Esophagus squamous epithelium (tissue), 5 donors: Measurements from ENCODE around the gene CDHR3. TPM values are rescaled to one million over a fixed set of nuclear protein-coding genes. Genes with fewer than 3 reads are reported as not detected.

ENCODE experiments used
- DNase-seq: peaks from one replicate; lab custom pipeline; 2025; lab: John Stamatoyannopoulos, UW
- H3K27ac ChIP-seq, 4 donors: fragments of 200-600 bp; sonication (generic); one replicate each; pipeline ENCODE4 v1.5.1; 2016 to 2019; ENCODE audit warnings: mild to moderate bottlenecking in 1 of 4
- H3K27me3 ChIP-seq, 4 donors: fragments of 200-600 bp; sonication (generic); 1 replicate in 3 of 4; 2 replicates in 1 of 4; pipeline versions ENCODE4 v1.5.1 to v1.6.0; 2017 to 2021; ENCODE audit warnings: antibody characterized with exemption in 1 of 4
- H3K36me3 ChIP-seq, 3 donors: fragments of 200-600 bp; sonication (generic); one replicate each; pipeline ENCODE4 v1.5.1; 2016 to 2019
- H3K4me1 ChIP-seq, 3 donors: fragments of 200-600 bp; sonication (generic); one replicate each; pipeline ENCODE4 v1.5.1; 2017 to 2019
- H3K4me3 ChIP-seq, 4 donors: fragments of 200-600 bp; sonication (generic); 1 replicate in 3 of 4; 2 replicates in 1 of 4; pipeline ENCODE4 v1.5.1; 2016 to 2019; ENCODE audit warnings: mild to moderate bottlenecking in 2 of 4, moderate library complexity in 1 of 4
- H3K9me3 ChIP-seq, 3 donors: fragments of 200-600 bp; sonication (generic); one replicate each; pipeline ENCODE4 v1.5.1; 2016 to 2019
- CTCF ChIP-seq, 6 experiments: fragments of 450-650 bp in 4 of 6; fragments of 200-600 bp in 2 of 6; sonication (generic) in 2 of 6; IDR thresholded peaks; one replicate each; pipeline ENCODE4 v1.5.1; 2016 to 2019; ENCODE audit warnings: antibody characterized with exemption in 6 of 6, mild to moderate bottlenecking in 4 of 6, moderate library complexity in 4 of 6
- POLR2A ChIP-seq, 4 donors: fragments of 450-650 bp; IDR thresholded peaks; one replicate each; pipeline ENCODE4 v1.6.1; 2017; ENCODE audit warnings: antibody characterized with exemption in 4 of 4, mild to moderate bottlenecking in 4 of 4, moderate library complexity in 3 of 4
- WGBS, 2 donors: methylation state at CpG; one replicate each; pipeline ENCODE4 v1.1.5; 2018; 5-methylcytosine and 5-hydroxymethylcytosine counted together
- intact Hi-C: fragments of 100-400 bp; cut with DNase I; formaldehyde crosslinking; loops from one replicate; pipeline ENCODE4 v1.15.0; 2022
- total RNA-seq, 4 donors: library from RNA; depleted of rRNA; stranded (reverse); fragments of >200 nt; gene quantifications; one replicate each; pipeline ENCODE4 v1.1.0, GENCODE V29; 2016
- donor health status: DM: yes; HTN: yes; CAD: no.

Gene CDHR3
- total RNA-seq, 4 donors from 2014 or later, result 0.32 to 2.5 (median 1.9) TPM

GRCh38 chr7:106029451-106029850 is 66.4 kb downstream of the CDHR3 start:
- TF ChIP-seq POLR2A (IDR thresholded peaks at IDR 0.05) (no peak), CTCF (IDR thresholded peaks at IDR 0.05) (no peak)
- intact Hi-C loops, result no loop called here
- WGBS, 2 donors, result 38% methylated on average over 1 of the region's 1 CpG; no CpG with 5 or more reads in 1 of the 2 donors
- Histone ChIP-seq H3K27ac (no peak overlapping the region), H3K36me3 (no peaks in the 10 kb centered on the region), H3K4me1 (peaks cover 0 to 12% (median 0%) of the 10 kb centered on the region in 3 donors), H3K9me3 (no peaks in the 10 kb centered on the region), H3K27me3 (peaks cover 0 to 2% (median 0%) of the 10 kb centered on the region in 4 donors), H3K4me3 (no peak overlapping the region)
- DNase-seq, result no peak

GRCh38 chr7:106029941-106030340 is 66.9 kb downstream of the CDHR3 start:
- no peaks in the 10 kb centered on the region for H3K9me3 ChIP-seq
- peaks cover 0 to 12% (median 0%) of the 10 kb centered on the region in 3 donors for H3K4me1 ChIP-seq
- no peak overlapping the region for H3K27ac ChIP-seq
- no peak for DNase-seq
- no peak overlapping the region for H3K4me3 ChIP-seq
- H3K36me3 ChIP-seq, result no peaks in the 10 kb centered on the region
- peaks cover 0 to 2% (median 0%) of the 10 kb centered on the region in 4 donors for H3K27me3 ChIP-seq
- 95 to 96% methylated on average over 2 of the region's 2 CpGs for WGBS, 2 donors
- intact Hi-C loops, result loop anchor here (10.0 kb wide), 1 partner anchor 375 kb away; no protein-coding TSS in a partner anchor
- no peak for TF ChIP-seq POLR2A (IDR thresholded peaks at IDR 0.05)
- no peak for TF ChIP-seq CTCF (IDR thresholded peaks at IDR 0.05)

GRCh38 chr7:106031300-106032035 is 68.4 kb downstream of the CDHR3 start:
- intact Hi-C loops, result loop anchor here (10.0 kb wide), 1 partner anchor 377 kb away; no protein-coding TSS in a partner anchor
- H3K27me3 ChIP-seq, result peaks cover 0 to 2% (median 0%) of the 10 kb centered on the region in 4 donors
- TF ChIP-seq POLR2A (IDR thresholded peaks at IDR 0.05) (no peak), CTCF (IDR thresholded peaks at IDR 0.05) (no peak)
- WGBS, 2 donors, result 20 to 34% methylated on average over 8 to 9 of the region's 10 CpGs
- H3K36me3 ChIP-seq, result no peaks in the 10 kb centered on the region
- no peaks in the 10 kb centered on the region for H3K9me3 ChIP-seq
- no peak overlapping the region for H3K4me3 ChIP-seq
- no peak overlapping the region for H3K27ac ChIP-seq
- H3K4me1 ChIP-seq, result peaks cover 0 to 12% (median 0%) of the 10 kb centered on the region in 3 donors
- no peak for DNase-seq

- TF ChIP-seq POLR2A (IDR thresholded peaks at IDR 0.05) (no peak), CTCF (IDR thresholded peaks at IDR 0.05) (no peak)
- no peak overlapping the region for H3K27ac ChIP-seq
- DNase-seq, result no peak
- peaks cover 0 to 12% (median 0%) of the 10 kb centered on the region in 3 donors for H3K4me1 ChIP-seq
- intact Hi-C loops, result loop anchor here (10.0 kb wide), 1 partner anchor 377 kb away; no protein-coding TSS in a partner anchor
- H3K4me3 ChIP-seq, result no peak overlapping the region
- no peaks in the 10 kb centered on the region for H3K9me3 ChIP-seq
- 98 to 100% methylated on average over 2 to 3 of the region's 3 CpGs for WGBS, 2 donors
- peaks cover 0 to 2% (median 0%) of the 10 kb centered on the region in 4 donors for H3K27me3 ChIP-seq
- H3K36me3 ChIP-seq, result no peaks in the 10 kb centered on the region
Measured at GRCh38 chr7:106032295-106032694, 69.2 kb downstream of the CDHR3 start.

- no peak for DNase-seq
- intact Hi-C loops, result loop anchor here (10.0 kb wide), 1 partner anchor 379 kb away; no protein-coding TSS in a partner anchor
- H3K36me3 ChIP-seq, result no peaks in the 10 kb centered on the region
- no peaks in the 10 kb centered on the region for H3K9me3 ChIP-seq
- H3K4me1 ChIP-seq, result peaks cover 0 to 12% (median 0%) of the 10 kb centered on the region in 3 donors
- no peak for TF ChIP-seq POLR2A (IDR thresholded peaks at IDR 0.05)
- no peak for TF ChIP-seq CTCF (IDR thresholded peaks at IDR 0.05)
- H3K27ac ChIP-seq, result no peak overlapping the region
- H3K27me3 ChIP-seq, result peaks cover 0 to 2% (median 0%) of the 10 kb centered on the region in 4 donors
- no peak overlapping the region for H3K4me3 ChIP-seq
Measured at GRCh38 chr7:106033735-106034134, 70.7 kb downstream of the CDHR3 start.
